A549 (cell line): ENCODE measurements around the gene ADAP1.

Experiments used
- CEBPB ChIP-seq, 2 experiments: fragments of >200 bp in 1 of 2; sonication (Bioruptor Twin) in 1 of 2; formaldehyde crosslinking in 1 of 2; IDR thresholded peaks; 2 replicates each; pipeline ENCODE4 v1.6.1; 2012 to 2016
- HOXB5 ChIP-seq: fragments of 250-450 bp; sonication (Bioruptor Pico); IDR thresholded peaks from 2 replicates; pipeline ENCODE4 v1.5.0; 2020; ENCODE audit warnings: mild to moderate bottlenecking, moderate library complexity
- PHF8 ChIP-seq: fragments of 200-600 bp; sonication (generic); IDR thresholded peaks from 2 replicates; pipeline ENCODE4 v1.6.1; 2016; ENCODE audit warnings: low read depth, mild to moderate bottlenecking, antibody characterized with exemption, moderate library complexity, borderline replicate concordance
- RAD21 ChIP-seq, 2 experiments: fragments of >200 bp in 1 of 2; sonication (Bioruptor Twin) in 1 of 2; formaldehyde crosslinking in 1 of 2; IDR thresholded peaks in 1 of 2; conservative IDR thresholded peaks in 1 of 2; 2 replicates in 1 of 2; 3 replicates in 1 of 2; pipeline ENCODE4 v1.6.1; 2012 to 2018; ENCODE audit warnings: inconsistent platforms in 1 of 2
- TF ChIP-seq, protein P1 (sequence below): fragments of >200 bp; sonication (Bioruptor Twin); formaldehyde crosslinking; IDR thresholded peaks from 3 replicates; pipeline ENCODE4 v1.5.1; 2016

DNA sequence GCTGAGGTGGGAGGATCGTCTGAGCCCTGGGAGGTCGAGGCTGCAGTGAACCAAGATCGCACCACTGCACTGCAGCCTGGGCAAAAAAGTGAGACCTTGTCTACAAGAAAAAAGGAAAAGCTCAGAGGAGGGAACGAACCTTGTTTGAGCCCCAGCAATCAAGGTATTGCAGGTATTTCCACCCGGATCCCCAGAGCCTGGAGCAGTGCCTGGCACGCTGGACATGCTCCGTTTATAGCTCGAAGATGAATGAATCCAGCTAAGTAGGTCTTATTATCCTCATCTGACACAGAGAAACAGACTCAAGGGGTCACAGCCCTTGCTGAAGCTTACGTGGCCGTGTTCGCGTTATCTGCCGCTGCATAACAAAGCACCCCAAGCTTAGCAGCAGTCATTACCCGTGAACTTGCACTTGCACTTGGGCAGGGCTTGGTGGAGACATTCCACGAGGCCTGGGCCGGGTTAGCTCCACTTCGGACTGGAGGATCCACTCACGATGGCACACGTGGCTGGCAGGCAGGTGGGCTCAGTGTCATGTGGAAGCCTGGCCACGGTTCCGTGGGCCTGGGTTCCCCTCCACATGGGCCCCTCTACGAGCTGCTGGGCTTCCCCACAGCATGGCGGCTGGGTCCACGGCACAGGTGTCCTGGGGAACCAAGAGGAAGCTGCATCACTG is 24.1 kb upstream of the ADAP1 start:
- TF ChIP-seq RAD21 (conservative IDR thresholded peaks at IDR 0.05 in 1 of 2, IDR thresholded peaks at IDR 0.05 in 1 of 2) (no peak), PHF8 (no peak), CEBPB (IDR thresholded peaks at IDR 0.05) (no peak), HOXB5 (CRISPR knock-in tag) (no peak)
- TF ChIP-seq, protein P1, sequence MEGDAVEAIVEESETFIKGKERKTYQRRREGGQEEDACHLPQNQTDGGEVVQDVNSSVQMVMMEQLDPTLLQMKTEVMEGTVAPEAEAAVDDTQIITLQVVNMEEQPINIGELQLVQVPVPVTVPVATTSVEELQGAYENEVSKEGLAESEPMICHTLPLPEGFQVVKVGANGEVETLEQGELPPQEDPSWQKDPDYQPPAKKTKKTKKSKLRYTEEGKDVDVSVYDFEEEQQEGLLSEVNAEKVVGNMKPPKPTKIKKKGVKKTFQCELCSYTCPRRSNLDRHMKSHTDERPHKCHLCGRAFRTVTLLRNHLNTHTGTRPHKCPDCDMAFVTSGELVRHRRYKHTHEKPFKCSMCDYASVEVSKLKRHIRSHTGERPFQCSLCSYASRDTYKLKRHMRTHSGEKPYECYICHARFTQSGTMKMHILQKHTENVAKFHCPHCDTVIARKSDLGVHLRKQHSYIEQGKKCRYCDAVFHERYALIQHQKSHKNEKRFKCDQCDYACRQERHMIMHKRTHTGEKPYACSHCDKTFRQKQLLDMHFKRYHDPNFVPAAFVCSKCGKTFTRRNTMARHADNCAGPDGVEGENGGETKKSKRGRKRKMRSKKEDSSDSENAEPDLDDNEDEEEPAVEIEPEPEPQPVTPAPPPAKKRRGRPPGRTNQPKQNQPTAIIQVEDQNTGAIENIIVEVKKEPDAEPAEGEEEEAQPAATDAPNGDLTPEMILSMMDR: no peak
